NT2/D1 (cell line): ENCODE results near the gene SLC66A1.
A peak's percentile ranks its signal among the peaks of the same experiment; 100 is the strongest.

Experiments used
- DNase-seq: peaks from one replicate; pipeline ENCODE4 v3.0.0-alpha.2; 2011; ENCODE audit warnings: low read depth, low spot score
- H3K27me3 ChIP-seq: 2 replicates; pipeline ENCODE4 v1.6.0; 2011; ENCODE audit warnings: mild to moderate bottlenecking; ENCODE audit not compliant: insufficient read length, insufficient read depth
- H3K36me3 ChIP-seq: 2 replicates; pipeline ENCODE4 v1.6.1; 2011; ENCODE audit warnings: mild to moderate bottlenecking, low read length, mixed read lengths; ENCODE audit not compliant: insufficient read depth, insufficient read length
- H3K4me1 ChIP-seq: 2 replicates; pipeline ENCODE4 v1.5.1; 2011; ENCODE audit not compliant: insufficient read depth, insufficient read length
- H3K4me3 ChIP-seq: 2 replicates; pipeline ENCODE4 v1.5.1; 2011; ENCODE audit warnings: low read depth; ENCODE audit not compliant: insufficient read length
- H3K9ac ChIP-seq: 2 replicates; pipeline ENCODE4 v1.6.0; 2011; ENCODE audit warnings: low read depth; ENCODE audit not compliant: insufficient read length
- H3K9me3 ChIP-seq: 2 replicates; pipeline ENCODE4 v1.5.1; 2011; ENCODE audit warnings: mild to moderate bottlenecking, low read length; ENCODE audit not compliant: insufficient read depth
- SUZ12 ChIP-seq: IDR thresholded peaks from 2 replicates; pipeline ENCODE4 v1.6.1; 2011; ENCODE audit not compliant: insufficient read length, insufficient read depth; ENCODE audit errors: extremely low read depth
- YY1 ChIP-seq: IDR thresholded peaks from 2 replicates; pipeline ENCODE4 v1.6.1; 2011; ENCODE audit not compliant: insufficient read length, insufficient read depth
- ZNF274 ChIP-seq: IDR thresholded peaks from 2 replicates; pipeline ENCODE4 v1.6.1; 2011; ENCODE audit warnings: mild to moderate bottlenecking, low read depth, low read length

The SLC66A1 gene

DNA sequence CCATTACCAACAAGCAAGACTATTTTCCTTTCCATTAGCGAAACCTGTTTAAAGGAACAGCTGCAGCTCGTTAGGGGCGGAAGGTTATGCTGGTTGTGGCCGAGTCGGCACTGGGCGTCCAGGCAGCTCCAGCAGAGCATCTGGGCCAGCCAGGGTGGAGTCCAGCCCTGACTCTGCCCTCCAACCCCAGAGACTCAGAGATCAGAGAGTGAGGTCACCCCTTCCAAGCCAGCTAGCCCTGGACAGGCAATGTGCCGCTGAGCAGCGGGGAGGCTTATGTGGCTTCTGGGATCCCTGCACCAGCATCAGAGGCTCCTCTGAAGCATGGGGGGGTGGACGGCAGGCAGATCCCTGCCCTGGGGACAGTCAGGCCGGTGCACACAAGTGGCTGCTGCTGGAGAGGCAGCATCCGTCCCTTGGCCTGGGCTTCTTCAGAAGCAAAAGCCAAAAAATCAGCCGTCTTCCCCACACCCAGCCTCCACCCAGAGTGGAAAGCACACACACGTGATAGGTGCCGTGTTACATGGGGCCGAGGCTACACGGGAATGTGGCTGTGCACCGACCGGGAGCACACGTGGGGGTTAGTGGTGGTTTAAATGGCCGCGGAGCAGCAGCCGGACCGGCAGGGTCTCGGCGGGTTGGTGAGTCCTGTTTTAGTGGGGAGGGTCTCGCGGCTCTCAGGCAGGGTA, 30.1 kb downstream of the SLC66A1 start:
- Histone ChIP-seq H3K4me1 (peaks cover 9% of the 10 kb centered on the region), H3K9ac (peak overlapping the region; percentile 32), H3K9me3 (no peaks in the 10 kb centered on the region), H3K27me3 (no peaks in the 10 kb centered on the region), H3K36me3 (peaks cover 66% of the 10 kb centered on the region), H3K4me3 (no peak overlapping the region)
- no peak for DNase-seq
- no peak for TF ChIP-seq YY1
- TF ChIP-seq ZNF274: no peak
- no peak for TF ChIP-seq SUZ12

DNA sequence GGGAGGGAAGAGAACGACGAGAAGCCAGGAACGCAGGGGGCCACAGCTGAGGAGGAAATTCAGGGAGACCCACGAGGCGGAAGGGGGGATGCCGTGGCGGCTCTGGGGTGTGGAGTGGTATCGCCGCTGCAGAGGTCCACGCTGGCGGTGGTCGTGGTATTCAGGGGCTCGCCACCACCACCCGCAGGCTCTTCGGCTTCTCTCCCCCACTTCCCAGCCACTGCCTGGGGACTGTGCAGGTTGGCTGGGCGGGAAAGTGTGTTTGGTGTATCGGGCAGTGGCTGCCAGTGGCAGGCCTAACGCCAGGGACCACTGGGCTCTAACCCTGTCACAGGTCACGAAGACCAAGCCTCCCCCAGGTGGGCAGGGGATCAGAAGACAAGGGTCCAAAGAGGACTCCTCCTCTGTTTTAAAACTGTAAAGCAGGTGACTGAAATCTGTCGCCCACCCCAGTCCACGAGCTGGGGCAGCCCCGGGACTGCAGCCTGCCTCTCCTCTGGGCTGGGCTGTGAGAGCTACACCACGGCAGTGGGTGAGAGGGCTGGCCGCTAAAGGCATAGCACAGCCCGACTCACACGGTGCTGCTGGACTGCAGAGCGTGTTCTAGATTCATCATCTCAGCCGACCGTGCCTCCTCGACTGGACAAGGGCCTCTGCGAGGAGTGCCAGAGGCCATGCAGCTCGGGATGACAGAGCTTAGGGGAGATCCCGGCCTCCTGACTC, 30.9 kb downstream of the SLC66A1 start:
- H3K9me3 ChIP-seq: no peaks in the 10 kb centered on the region
- no peak for DNase-seq
- peaks cover 74% of the 10 kb centered on the region for H3K36me3 ChIP-seq

DNA sequence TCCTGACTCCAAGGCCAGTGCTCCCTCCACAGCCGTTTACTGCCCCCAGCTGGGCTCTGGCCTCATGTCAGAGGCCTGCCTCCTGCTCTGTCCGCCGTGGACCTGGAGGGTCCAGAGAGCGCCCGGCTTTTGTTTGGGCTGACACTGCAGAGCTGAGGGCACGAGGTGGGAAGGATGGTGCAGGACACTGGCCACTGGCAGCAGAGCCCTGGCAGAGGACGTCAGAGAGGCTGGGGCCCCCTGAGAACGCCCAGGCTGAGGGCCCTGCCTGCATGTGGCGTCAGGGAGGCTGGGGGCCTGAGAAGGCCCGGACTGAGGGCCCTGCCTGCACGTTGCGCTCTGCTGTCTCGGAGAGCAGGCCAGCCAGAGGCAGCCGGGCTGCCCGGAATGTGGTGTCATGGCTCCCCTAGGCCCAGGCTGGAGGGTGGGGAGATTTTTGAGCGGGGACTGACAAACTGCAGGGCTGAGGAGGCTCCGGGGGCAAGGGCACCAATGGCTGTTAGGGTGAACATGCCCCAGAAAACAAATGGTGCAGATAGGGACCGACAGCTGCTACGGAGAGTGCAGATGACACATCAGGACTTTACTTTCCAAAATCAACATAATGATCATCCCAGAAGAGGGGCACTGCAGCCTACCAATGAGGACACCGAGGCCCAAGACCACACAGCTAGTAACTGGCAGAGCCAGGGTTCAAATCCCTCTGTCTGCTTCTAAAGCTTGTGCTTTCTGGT, 31.7 kb downstream of the SLC66A1 start:
- Histone ChIP-seq H3K4me1 (peaks cover 6% of the 10 kb centered on the region), H3K9ac (no peak overlapping the region), H3K4me3 (no peak overlapping the region), H3K36me3 (peaks cover 79% of the 10 kb centered on the region), H3K9me3 (no peaks in the 10 kb centered on the region), H3K27me3 (no peaks in the 10 kb centered on the region)
- TF ChIP-seq ZNF274 (no peak), SUZ12 (no peak), YY1 (no peak)
- no peak for DNase-seq

More for the DNA sequence above, 30.9 kb downstream of the SLC66A1 start:
- Histone ChIP-seq H3K27me3 (no peaks in the 10 kb centered on the region), H3K9ac (no peak overlapping the region), H3K4me1 (peaks cover 6% of the 10 kb centered on the region), H3K4me3 (no peak overlapping the region)
- TF ChIP-seq YY1: no peak
- TF ChIP-seq ZNF274: no peak
- TF ChIP-seq SUZ12: no peak

DNA sequence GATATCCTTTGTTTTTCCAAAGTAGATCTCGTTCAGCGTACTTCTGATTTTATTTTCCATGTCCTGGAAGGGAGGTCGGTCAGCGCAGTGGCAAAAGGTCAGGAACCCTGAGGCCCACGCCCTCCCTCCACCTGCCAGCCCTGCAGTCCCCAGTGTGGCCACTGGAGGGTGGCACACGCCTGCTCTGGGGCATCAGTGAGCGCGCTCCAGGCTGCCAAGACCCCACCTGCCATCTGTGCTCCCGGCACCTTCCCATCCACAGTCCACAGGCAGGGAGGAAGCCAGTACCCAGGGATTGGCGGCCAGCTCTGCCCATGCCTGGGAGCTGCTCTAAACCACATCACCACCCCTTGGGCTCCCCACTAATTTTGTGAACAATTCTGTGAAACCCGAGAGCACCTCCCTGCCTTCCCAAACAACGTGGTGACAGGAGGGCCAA, 32.3 kb downstream of the SLC66A1 start:
- Histone ChIP-seq H3K36me3 (peaks cover 84% of the 10 kb centered on the region), H3K9me3 (no peaks in the 10 kb centered on the region), H3K9ac (no peak overlapping the region), H3K4me3 (no peak overlapping the region), H3K4me1 (peaks cover 6% of the 10 kb centered on the region), H3K27me3 (no peaks in the 10 kb centered on the region)
- TF ChIP-seq ZNF274 (no peak), YY1 (no peak), SUZ12 (no peak)
- DNase-seq: peak; percentile 9

DNA sequence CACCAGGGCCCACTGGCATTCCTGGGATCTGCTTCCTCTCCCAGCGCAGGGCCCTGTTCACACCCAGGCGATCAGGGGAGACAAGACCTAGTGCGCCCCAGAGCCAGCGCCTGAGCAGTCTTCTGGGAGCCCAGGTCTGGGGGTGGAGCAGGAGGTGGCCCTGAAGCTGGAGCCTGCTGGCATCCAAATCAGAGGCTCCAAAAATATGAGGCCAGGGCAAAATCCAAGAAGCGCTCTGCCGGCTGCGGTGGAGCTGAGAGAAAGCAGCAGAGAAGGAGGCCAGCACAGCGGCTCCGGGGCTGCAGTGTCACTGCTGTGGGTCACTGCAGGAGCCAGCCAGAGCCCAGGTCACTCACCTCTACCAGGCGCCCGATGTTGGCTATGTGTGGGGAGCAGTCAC, 32.7 kb downstream of the SLC66A1 start:
- Histone ChIP-seq H3K4me1 (peaks cover 4% of the 10 kb centered on the region), H3K36me3 (peaks cover 84% of the 10 kb centered on the region), H3K4me3 (no peak overlapping the region), H3K9me3 (no peaks in the 10 kb centered on the region), H3K27me3 (no peaks in the 10 kb centered on the region), H3K9ac (no peak overlapping the region)
- TF ChIP-seq ZNF274 (no peak), SUZ12 (no peak), YY1 (no peak)
- DNase-seq: no peak

DNA sequence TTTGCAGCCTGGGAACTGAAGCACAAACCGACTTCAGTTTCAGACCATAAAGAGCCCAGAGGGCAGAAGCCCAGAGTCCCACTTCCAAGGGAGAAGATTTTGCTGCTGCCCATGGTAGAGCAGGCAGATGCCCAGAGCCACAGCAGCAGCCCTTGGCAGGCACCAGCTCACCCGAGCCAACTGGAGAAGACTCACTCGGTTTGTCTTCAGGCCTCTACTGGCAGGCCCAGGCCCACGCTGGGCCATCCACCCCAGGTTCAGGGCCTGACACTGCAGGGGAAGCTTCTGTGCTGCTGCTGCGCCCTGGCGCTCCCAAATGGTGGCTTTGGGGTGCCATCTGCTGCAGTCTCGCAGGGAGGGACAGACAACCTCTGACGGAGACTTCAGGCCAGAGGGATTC, 33.3 kb downstream of the SLC66A1 start:
- H3K4me3 ChIP-seq: no peak overlapping the region
- peak overlapping the region; percentile 42 for H3K9ac ChIP-seq
- no peak for DNase-seq
- no peaks in the 10 kb centered on the region for H3K27me3 ChIP-seq
- peaks cover 84% of the 10 kb centered on the region for H3K36me3 ChIP-seq
- TF ChIP-seq YY1 (no peak), SUZ12 (no peak), ZNF274 (no peak)
- H3K4me1 ChIP-seq: peaks cover 4% of the 10 kb centered on the region
- no peaks in the 10 kb centered on the region for H3K9me3 ChIP-seq

DNA sequence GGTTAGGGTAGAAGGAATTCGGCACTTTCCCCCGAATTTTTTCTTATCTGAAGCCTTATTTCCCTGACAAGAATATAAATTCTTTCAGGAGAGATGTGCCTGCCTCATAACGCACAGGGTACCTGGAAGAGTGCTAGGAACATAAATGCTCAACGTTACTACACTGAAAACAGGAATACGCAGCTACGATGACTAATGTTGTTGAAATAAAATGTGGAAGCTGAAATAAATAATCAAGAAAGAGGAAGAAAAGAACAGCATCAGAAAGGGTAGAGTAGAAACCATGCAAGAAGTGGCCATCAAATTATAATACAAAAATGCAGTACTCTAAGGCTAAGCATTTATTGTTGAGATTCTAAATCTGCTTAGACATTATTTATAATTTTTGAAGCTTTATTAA, 33.9 kb downstream of the SLC66A1 start:
- Histone ChIP-seq H3K9ac (no peak overlapping the region), H3K9me3 (no peaks in the 10 kb centered on the region), H3K4me1 (peaks cover 2% of the 10 kb centered on the region), H3K36me3 (peaks cover 79% of the 10 kb centered on the region), H3K27me3 (no peaks in the 10 kb centered on the region), H3K4me3 (no peak overlapping the region)
- no peak for DNase-seq
- TF ChIP-seq ZNF274: no peak
- TF ChIP-seq SUZ12: no peak
- no peak for TF ChIP-seq YY1
